GM20431 (cell line): ENCODE measurements around the gene KLHL6.
"Not testable (repeated sequence)": the region's sequence is repeated elsewhere in the genome, so short reads cannot be mapped to it uniquely, and the experiment has no call there.

Experiments used
- in situ Hi-C: fragments of 300-500 bp; cut with MseI, MboI; formaldehyde crosslinking; loops from one replicate; pipeline ENCODE4 v1.15.0; 2020; ENCODE audit warnings: low sequenced_read_pairs; ENCODE audit not compliant: unreplicated experiment

The KLHL6 gene

DNA sequence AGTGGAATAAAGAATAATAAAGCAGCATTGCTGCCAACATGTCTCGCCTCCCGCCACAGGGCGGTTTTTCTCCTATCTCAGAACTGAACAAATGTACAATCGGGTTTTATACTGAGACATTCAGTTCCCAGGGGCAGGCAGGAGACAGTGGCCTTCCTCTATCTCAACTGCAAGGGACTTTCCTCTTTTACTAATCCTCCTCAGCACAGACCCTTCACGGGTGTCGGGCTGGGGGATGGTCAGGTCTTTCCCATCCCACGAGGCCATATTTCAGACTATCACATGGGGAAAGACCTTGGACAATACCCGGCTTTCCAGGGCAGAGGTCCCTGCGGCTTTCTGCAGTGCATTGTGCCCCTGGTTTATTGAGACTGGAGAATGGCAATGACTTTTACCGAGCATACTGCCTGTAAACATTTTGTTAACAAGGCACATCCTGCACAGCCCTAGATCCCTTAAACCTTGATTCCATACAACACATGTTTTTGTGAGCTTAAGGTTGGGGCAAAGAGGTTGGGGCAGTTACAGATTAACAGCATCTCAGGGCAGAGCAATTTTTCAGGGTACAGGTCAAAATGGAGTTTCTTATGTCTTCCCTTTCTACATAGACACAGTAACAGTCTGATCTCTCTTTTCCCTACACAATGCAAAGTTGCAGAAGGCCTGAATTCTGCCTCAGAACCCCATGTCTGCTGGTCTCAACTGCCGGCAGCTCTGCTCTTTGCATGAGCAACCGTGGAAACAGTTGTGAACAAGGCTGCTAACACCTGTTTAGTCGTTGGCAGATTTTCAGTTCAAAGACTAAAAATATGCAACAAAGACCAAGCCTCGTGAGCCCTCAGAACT lies 44.0 kb downstream of the KLHL6 start:
- in situ Hi-C loops: not testable (repeated sequence)

DNA sequence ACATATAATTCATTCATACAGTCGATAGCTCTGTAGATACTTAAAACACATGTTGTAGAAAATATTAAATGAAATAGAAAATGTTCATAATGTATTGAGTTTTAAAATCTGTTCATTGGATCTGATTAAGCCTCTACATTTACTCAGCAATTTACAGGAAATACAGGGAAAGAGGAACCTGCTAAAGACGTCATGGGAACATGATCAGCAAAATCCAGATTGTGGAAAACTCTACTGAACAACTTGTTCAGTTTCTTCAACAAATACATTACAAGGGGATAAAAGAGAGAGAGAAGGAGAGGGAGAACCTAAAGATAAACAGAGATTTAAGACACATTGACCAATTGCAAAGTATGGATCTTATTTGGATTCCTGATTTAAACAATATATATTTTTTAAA lies 46.7 kb downstream of the KLHL6 start:
- in situ Hi-C loops: no loop called here

DNA sequence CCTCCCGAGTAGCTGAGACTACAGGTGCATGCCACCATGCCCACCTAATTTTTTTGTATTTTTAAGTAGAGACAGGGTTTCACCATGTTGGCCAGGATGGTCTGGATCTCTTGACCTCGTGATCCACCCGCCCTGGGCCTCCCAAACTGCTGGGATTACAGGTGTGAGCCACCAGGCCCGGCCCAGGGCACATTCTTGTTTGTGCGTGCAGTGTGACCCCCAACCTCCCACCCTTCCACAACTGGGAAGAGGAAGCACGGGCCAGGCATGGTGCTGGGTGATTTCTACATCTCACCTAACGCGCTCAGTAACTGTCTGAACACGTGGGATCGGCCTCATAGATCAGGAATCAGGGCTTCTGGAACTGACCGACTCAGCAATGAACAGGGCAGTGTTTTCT lies 48.0 kb downstream of the KLHL6 start:
- in situ Hi-C loops: no loop called here

DNA sequence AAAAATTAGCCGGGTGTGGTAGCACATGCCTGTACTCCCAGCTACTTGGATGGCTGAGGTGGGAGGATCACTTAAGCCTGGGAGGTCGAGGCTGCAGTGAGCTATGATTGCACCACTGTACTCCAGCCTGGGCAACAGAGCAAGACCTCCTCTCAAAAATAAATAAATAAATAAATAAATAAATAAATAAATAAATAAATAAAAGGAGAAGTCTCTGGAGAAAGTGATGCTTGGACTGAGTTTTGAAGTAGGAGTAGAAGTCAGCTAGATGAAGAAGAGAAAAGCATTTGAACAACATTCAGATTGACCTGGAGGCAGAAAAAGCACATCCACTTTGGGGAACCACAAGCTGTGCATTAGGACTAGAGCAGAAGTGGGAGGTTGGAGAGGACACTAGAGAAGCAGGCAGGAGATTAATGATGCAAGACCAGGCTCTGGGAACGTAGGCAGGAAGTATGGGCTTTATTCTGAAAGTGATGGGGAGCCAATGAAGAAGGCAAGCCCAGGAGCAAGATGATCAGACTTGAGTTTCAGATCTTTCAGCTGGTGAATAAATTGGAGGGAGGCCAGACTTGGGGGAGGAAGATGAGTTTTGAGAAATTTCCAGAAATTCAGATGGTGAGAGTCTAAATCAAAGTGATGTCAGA lies 48.7 kb downstream of the KLHL6 start:
- in situ Hi-C loops: no loop called here

DNA sequence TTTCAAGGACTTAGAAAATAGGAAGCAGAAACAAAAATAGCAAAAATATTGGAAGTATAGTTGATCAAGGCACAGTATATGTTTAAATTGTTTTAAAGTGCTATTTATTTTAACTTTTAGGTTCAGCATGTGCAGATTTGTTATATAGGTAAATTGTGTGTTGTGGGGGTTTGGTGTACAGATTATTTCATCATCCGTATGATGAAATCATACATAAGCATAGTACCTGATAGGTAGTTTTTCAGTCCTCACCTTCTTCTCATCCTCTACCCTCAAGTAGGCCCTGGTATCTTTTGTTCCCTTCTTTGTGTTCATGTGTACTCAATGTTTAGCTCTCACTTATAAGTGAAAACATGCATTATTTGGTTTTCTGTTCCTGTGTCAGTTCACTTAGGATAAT lies 50.9 kb downstream of the KLHL6 start:
- in situ Hi-C loops: no loop called here

DNA sequence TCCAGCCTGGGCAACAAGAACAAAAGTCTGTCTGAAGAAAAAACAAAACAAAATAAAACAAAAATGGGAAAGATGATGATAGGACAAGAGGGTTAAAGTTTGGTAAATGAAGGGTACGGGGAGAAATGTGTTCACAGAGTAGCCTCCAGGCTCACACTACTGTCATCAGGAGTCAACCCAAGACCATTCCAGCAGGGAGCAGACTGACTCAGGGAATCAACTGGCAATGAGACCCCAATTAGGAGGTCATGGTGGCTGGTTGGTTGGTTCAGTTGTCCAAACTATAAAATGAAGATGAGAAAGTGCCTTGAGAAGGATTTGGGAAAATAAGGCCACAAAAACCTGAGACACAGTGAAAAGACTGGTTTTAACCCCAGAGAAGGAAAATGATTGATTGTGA lies 51.8 kb downstream of the KLHL6 start:
- in situ Hi-C loops: no loop called here

DNA sequence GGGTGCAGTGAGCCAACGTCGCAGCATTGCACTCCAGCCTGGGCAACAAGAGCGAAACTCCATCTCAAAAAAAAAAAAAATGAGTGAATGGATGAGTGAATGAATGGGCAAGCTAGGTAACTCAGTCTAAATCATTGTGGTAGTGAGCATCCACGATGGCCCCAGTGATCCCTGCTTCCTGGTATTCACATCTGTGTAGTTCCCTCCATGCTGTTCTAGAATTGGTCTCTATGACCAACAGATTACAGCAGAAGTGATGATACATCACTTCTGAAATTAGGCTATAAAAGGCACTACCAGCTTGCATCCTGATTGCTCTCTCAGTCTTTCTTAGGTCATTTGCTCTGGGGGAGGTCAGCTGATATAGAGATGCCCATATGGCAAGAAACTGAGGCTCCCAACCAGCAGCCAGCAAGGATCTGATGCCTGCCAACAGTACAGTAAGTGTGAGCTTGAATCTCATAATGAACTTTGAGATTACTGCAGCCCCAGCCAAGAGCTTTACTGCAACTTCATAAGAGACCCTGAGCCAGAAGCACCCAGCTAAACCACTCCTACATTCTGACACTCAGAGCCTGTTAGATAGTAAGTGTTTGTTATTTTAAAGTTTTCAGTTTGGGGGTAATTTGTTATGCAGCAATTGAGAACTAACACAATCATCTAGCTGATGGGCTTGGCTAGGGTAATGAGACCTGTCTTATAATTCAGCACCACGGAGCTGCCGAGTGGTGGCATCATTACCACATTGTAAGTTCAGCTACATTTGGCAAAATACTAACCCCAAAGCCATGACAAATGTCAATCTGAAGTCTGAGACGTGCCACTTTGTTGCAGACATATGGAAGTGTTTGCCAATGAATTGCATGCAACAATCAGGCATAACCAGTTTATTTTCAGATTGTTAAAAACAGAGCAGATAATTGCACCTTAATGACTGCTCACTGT lies 53.0 kb downstream of the KLHL6 start:
- in situ Hi-C loops: no loop called here

DNA sequence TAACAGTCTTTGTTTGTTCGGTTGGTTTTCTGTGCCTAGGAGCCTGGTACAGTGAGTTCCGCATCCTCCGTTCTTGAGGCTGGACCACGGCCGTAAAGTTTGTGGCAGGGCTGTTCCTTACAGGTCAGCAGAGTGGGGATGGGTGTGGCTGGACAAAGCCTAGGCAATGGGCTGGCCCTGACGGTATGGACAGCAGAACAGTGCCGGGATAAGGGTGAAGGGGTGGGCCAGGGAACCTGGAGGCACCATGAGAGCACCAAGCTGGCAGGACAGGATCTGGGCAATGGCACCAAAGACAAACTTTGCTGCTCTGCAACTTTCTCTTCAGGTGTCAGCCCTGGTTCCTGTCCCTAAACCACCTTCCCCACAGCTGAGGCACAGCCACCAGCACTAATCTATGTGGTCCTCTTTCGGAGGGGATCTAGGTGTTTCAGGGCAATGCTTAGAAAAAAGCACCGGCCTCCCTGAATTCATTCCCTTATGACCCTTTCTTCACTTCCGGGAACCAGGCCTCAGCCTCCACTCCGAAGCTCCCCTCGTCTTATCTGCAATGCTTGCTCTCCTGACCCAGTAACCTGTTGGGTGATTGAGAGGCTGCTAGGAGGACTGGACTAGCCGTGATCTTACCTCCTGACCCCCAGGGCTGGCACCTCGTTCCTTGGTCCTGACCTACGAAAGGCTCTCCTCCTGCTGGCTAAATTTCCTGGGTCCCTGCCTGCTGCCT lies 54.4 kb downstream of the KLHL6 start:
- in situ Hi-C loops: no loop called here

DNA sequence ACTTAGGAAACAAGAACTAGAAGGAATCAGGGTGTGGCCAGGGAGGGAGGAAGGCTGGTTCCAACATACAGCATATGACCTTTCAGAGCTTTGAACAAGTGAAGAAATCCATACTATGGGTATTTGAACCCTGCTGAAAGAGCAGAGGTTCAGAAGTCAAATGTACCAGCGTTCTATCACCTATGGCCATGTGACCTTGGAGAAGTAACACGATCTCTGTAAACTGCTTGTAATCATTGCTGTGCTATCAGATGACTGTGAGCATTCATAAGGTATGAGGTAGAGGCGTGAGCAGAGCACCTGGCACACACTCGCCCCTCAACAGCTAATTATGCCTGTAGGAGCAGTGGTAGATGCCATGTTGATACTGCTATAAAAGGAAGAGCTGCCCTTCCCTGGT lies 55.2 kb downstream of the KLHL6 start:
- in situ Hi-C loops: no loop called here

DNA sequence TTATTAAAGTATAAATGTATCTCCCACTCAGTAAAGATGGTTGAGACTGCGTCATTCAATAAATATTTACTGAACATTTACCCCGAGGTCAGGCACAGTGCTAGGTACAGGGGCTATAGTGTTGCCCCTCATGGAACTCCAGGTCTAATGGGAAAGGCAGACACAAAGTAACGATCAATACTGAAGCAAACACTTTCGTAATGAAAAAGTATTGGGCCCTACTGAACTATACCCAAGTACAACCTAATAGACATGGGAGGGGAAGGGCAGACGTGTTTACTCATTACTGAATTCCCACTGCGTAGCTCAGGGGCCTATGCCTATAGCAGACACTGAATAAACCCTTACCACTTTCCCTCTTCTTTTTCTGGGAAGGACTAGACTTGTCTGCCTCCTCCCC lies 56.9 kb downstream of the KLHL6 start:
- in situ Hi-C loops: no loop called here

DNA sequence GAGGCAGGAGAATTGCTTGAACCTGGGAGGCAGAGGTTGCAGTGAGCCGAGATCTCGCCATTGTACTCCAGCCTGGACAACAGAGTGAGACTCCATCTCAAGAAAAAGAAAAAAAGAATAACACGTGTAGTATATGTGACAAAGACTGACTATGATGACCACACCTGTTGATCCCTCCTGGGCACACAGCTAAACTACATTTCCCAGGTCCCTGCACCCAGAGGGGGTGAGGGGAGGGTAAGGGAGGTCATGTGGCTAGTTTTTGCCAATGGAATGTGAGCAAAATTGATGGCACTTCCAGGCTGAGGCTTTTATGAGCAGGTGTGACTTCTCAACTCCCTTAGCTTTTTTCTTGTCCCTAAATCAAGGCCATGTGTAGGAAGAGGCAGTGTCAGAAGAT lies 58.2 kb downstream of the KLHL6 start:
- in situ Hi-C loops: no loop called here

DNA sequence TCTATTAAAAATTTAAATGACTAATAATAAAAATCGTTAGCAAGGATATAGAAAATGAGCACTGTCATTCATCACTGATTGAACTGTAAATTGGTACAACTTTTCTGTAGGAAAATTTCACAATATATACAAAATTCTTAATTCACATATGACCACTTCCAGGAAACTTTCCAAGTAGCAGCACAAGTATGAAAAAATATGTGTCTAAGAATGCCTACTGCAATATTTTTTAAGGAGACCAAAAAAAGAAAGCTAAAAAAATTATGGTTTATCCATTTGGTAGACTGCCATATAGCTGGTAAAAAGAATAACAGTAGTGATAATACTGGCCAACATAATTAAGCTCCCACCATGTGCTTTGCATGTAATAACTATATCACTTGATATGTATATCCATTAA lies 59.2 kb downstream of the KLHL6 start:
- in situ Hi-C loops: no loop called here

DNA sequence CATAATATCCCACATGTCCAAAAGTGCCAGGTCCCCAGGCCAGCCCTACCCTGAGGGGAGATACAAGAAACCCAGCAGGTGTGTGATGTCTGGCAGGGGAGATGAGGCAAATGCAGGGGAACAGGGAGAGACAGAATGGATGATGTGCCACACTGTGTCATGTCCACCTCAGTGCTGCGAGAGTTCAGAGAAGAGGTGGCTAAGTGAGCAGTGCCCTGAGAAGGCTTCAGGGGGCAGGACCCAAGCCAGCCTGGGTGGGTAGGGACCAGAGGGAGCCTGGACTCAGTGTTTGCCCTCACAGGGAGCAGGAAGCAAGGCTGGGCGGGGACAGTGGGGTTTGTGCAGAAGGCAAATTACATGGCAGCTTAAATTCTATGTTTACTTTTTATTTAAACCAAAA lies 61.2 kb downstream of the KLHL6 start:
- in situ Hi-C loops: no loop called here

DNA sequence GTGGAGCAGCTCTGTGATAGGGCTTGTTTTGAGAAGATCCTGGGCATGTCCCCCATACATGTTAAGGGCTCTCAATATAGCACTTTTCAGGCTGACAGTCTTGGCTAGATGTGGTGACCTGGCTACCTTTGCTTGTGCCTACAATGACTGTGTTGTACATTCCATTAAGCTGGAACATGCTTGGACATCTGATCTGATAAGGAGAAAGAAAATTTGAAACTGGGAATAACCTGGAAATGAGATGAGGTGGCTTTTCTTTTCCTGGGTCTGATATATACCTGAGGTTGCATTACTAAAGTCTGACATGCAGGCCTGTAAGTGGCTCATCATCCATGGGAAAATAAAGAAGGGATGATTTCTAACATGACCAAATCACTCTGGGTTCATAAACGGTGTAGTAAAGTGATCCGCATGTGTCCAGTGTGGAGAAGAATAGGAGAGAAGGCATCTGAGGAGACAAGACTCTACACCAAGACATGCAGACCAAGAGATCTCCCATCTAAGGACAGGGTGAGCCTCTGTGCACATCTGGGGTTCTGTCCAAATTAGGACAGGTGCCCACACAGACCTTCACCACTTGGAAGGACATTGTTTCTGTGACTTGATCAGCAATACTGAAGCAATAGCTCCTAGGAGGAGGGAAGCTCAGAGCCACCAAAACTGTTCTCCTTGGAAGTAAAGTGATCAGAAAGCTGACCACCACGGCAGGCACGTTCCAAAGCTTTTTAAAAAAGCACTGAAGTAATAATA lies 62.0 kb downstream of the KLHL6 start:
- in situ Hi-C loops: no loop called here

DNA sequence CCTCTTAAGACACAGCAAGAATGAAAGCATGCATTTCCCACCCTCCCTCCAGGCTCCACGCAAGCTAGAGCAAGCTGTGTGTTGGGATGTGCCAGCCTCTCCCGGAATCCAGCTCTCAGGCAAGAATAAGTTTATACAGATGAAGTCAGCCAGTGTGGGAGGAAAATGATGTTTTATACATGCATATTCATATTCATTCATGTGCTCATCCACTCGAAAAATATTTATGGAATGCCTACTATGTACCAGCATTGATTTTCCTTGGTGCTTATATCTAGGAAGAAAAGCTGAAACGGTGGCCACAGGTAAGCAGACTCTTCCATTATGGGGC lies 62.7 kb downstream of the KLHL6 start:
- in situ Hi-C loops: no loop called here

DNA sequence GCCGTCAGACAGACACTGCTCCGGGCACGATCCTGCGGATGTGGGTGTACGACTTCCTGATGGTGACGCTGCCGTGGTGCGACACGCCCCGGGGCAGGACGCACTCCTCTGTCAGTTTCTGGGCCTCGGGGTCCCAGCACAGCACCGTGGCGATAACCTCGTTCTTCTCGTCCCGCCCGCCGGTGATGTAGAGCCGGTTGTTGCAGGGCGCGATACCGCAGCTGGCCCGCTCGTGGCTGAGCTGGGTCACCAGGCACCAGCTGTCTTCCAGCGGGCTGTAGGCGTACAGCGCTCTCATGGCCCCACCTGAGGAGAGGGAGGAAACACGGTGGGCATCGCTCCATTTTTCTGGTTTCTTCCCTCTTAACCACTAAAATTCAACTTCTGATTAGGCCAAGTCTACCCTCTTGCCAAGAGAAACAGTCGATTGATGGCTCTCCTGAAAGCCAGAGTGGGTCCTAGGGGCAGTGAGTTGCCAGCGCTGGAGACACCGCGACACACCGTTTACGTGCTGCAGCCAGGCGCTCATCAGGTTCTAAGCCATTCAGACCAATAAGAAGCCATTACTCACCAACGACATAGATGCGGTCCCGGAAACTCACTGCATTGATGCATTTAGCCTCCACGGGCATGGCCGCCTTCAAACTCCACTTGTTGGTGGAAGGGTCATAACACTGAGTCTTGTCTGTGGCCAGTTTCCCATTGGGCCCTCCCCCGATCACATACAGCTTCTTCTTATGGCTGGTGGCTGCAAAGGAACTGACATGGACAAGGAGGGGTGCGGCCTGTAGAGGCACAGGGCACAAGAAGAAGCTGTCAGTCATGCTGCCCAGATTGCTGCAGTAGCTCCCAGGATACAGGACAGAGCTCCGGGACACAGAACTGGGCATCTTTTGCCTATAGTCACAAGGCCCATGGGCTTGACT lies 63.3 kb downstream of the KLHL6 start:
- in situ Hi-C loops: no loop called here

DNA sequence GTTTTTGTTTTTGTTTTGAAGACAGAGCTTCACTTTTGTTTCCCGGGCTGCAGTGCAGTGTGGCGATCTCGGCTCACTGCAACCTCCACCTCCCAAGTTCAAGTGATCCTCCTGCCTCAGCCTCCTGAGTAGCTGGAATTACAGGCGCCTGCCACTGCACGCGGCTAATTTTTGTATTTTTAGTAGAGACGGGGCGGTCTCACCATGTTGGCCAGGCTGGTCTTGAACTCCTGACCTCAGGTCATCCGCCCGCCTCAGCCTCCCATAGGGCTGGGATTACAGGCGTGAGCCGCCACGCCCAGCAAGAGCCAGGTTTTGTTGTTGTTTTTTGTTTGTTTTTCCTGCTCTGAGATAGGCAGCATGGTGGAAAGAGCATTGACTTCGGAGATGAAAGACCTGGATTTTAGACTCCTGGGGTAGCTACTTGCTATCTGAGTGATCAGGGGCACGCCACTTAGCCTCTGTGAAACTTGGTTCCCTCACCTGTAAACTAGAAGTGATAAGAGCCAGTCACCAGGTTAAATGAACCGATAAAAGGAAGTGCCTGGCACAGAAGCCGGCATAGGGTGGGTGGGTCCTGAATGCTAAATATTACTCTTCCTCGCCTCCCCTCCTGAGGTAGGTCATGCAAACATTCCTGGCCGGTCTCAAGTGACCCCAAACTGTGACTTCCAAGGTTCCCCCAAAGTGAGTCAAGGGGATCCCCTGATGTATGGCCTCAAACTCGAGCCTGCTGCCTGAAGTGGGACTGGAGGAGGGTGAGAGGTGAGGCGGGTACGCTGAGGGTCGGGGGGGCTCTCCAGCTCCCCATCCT lies 64.2 kb downstream of the KLHL6 start:
- in situ Hi-C loops: no loop called here

DNA sequence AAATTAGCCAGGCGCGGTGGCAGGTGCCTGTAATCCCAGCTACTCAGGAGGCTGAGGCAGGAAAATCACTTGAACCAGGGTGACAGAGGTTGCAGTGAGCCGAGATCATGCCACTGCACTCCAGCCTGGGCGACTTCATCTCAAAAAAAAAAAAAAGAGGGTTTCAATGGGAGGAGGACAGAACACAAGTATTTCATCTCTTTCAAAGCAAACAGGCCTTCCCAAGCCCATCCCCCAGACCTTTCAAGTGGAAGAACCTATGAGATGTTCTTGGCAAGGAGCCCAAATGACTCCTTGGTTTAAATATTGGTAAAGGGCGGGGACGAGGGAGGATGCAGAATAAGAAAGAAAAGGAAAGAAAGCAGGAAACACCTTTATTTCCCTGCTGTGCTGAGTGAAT lies 64.9 kb downstream of the KLHL6 start:
- in situ Hi-C loops: no loop called here
